COLO668 (cell line): ENCODE measurements around the gene RLIM.

ENCODE experiments used
- DNase-seq: peaks from one replicate; lab custom pipeline; 2025; ENCODE audit not compliant: unreplicated experiment; lab: John Stamatoyannopoulos, UW

Gene RLIM

DNA sequence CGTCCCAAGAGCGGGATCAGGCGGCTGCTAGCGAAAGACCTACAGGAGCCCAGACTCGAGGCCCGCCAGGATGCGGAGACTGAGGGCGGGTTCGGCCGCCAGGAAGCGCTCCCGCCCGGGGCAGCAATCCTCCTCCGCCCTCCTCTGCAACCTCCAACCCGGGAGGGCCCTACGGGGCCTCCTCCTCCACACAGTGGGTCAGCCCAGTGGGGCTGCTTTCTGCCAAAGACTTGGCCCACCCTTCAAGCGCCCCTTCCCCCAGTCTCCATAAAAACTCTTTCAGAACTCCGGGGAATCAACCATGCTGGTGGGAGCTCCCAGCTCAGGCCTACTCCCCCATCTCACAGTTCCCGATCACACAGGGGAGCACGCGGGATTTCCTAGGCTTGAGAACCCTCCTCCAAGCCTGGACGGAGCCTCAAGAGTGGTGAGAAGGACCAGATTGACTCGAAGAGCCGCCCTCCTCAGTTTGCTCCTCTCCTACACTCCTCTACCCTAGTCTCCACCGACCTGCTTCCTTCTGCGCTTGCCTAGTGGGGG lies 77.5 kb downstream of the RLIM start:
- DNase-seq, result no peak

- DNase-seq, result peak; percentile 66
These were observed 78.1 kb downstream of the RLIM start for GRCh38 chrX:74536152-74536831.

DNA sequence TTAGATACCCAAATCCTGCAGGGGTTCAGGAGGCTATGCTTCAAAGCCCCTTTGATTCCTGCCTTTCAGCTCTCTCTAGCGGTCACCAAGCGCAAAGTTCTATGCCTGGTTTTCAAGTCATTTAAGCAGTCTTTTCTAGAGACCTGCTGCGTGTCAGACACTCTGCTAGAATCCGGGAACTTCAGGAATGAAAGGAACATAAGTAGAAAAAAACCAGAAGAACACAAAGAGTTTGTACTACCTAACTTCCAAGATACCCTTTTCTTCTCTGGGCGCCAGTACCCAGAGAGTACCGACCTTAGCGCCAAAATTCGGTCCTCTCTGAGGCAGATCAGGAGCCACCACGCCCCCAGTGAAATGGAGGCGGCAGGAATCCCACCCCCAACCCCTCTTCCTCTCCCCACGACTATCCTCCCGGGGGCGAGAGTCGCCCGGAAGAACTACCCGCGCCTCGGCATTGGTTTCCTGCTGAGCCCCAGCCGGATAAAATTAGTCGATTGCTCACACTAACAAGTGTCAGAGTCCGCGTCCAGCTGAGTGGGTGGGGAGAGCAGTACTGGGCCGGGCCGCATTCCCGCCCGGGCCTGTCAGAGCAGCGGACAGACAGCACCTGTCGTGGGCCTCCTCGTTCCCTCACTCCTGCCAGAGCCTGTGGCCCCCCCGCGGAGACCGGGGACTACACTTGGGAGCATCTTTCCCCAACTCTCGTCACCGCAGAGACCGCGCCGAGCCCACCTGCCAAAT lies 78.8 kb downstream of the RLIM start:
- DNase-seq, result peak; percentile 38
